SK-N-SH treated with all-trans-retinoic acid at 6 μM for 48 hours (cell line): Measurements from ENCODE around the gene TAPBP.

ENCODE experiments used
- ARNTL ChIP-seq: fragments of 450-650 bp; formaldehyde crosslinking; IDR thresholded peaks from 2 replicates; pipeline ENCODE4 v1.5.0; 2020; ENCODE audit warnings: low read depth, mild to moderate bottlenecking, moderate library complexity, borderline replicate concordance
- OSR1 ChIP-seq: fragments of 250-450 bp; sonication (Bioruptor Pico); IDR thresholded peaks from 2 replicates; pipeline ENCODE4 v1.8.0; 2022; ENCODE audit warnings: moderate library complexity, mild to moderate bottlenecking, inconsistent platforms
- RARB ChIP-seq: fragments of 250-450 bp; sonication (Bioruptor Pico); IDR thresholded peaks from 2 replicates; pipeline ENCODE4 v1.8.0; 2021; ENCODE audit warnings: mild to moderate bottlenecking, moderate library complexity
- SNAI2 ChIP-seq: fragments of 250-450 bp; sonication (Bioruptor Pico); IDR thresholded peaks from 2 replicates; pipeline ENCODE4 v1.5.0; 2020; ENCODE audit warnings: mild to moderate bottlenecking, moderate library complexity
- TCF4 ChIP-seq: fragments of 250-450 bp; sonication (Bioruptor Pico); IDR thresholded peaks from 2 replicates; pipeline ENCODE4 v1.8.0; 2021; ENCODE audit warnings: mild to moderate bottlenecking, moderate library complexity, borderline replicate concordance
- TOX ChIP-seq: fragments of 250-450 bp; sonication (Bioruptor Pico); IDR thresholded peaks from 2 replicates; pipeline ENCODE4 v1.8.0; 2021; ENCODE audit warnings: mild to moderate bottlenecking, moderate library complexity, borderline replicate concordance
- ZFP30 ChIP-seq: fragments of 450-650 bp; formaldehyde crosslinking; IDR thresholded peaks from 2 replicates; pipeline ENCODE4 v1.5.0; 2022; ENCODE audit warnings: mild to moderate bottlenecking, moderate library complexity
- TF ChIP-seq, protein P1 (sequence below): fragments of 250-450 bp; sonication (Bioruptor Pico); IDR thresholded peaks from 2 replicates; pipeline ENCODE4 v1.8.0; 2020; ENCODE audit warnings: mild to moderate bottlenecking, moderate library complexity, borderline replicate concordance
- TF ChIP-seq, protein P2 (sequence below): fragments of 250-450 bp; sonication (Bioruptor Pico); IDR thresholded peaks from 2 replicates; pipeline ENCODE4 v1.8.0; 2021; ENCODE audit warnings: low read depth, mild to moderate bottlenecking, moderate library complexity, borderline replicate concordance
- TF ChIP-seq, protein P3 (sequence below): fragments of 250-450 bp; sonication (Bioruptor Pico); IDR thresholded peaks from 2 replicates; pipeline ENCODE4 v1.5.1; 2021; ENCODE audit warnings: mild to moderate bottlenecking, moderate library complexity

DNA sequence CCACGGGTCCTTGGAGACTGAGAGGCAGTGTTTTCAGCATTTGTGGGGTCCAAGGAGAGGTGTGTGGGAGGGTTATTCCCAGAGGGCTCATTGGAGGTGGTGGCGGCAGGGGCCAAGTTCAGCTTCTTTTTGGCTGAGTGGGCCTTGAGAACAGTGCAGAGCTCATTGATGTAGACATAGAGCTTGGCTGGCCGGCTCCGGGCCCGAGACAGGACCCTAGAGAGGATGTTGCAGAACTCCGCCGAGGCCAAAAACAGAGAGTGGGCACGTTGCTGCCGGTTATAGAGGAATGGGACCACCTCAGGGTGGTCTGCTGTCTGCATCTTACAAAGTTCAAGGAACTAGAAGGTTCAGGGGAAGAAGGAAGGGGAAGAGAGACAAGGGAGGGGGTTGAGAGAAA is 7.3 kb upstream of the TAPBP start:
- TF ChIP-seq ZFP30 (CRISPR knock-in tag) (no peak), TOX (CRISPR knock-in tag) (no peak), ARNTL (CRISPR knock-in tag) (no peak), TCF4 (CRISPR knock-in tag) (no peak), OSR1 (CRISPR knock-in tag) (no peak), RARB (CRISPR knock-in tag) (no peak), SNAI2 (CRISPR knock-in tag) (no peak)
- TF ChIP-seq, protein P1, sequence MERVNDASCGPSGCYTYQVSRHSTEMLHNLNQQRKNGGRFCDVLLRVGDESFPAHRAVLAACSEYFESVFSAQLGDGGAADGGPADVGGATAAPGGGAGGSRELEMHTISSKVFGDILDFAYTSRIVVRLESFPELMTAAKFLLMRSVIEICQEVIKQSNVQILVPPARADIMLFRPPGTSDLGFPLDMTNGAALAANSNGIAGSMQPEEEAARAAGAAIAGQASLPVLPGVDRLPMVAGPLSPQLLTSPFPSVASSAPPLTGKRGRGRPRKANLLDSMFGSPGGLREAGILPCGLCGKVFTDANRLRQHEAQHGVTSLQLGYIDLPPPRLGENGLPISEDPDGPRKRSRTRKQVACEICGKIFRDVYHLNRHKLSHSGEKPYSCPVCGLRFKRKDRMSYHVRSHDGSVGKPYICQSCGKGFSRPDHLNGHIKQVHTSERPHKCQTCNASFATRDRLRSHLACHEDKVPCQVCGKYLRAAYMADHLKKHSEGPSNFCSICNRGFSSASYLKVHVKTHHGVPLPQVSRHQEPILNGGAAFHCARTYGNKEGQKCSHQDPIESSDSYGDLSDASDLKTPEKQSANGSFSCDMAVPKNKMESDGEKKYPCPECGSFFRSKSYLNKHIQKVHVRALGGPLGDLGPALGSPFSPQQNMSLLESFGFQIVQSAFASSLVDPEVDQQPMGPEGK (CRISPR knock-in tag) = no peak
- TF ChIP-seq, protein P2, sequence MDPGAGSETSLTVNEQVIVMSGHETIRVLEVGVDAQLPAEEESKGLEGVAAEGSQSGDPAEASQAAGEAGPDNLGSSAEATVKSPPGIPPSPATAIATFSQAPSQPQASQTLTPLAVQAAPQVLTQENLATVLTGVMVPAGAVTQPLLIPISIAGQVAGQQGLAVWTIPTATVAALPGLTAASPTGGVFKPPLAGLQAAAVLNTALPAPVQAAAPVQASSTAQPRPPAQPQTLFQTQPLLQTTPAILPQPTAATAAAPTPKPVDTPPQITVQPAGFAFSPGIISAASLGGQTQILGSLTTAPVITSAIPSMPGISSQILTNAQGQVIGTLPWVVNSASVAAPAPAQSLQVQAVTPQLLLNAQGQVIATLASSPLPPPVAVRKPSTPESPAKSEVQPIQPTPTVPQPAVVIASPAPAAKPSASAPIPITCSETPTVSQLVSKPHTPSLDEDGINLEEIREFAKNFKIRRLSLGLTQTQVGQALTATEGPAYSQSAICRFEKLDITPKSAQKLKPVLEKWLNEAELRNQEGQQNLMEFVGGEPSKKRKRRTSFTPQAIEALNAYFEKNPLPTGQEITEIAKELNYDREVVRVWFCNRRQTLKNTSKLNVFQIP (CRISPR knock-in tag) = no peak
- TF ChIP-seq, protein P3, sequence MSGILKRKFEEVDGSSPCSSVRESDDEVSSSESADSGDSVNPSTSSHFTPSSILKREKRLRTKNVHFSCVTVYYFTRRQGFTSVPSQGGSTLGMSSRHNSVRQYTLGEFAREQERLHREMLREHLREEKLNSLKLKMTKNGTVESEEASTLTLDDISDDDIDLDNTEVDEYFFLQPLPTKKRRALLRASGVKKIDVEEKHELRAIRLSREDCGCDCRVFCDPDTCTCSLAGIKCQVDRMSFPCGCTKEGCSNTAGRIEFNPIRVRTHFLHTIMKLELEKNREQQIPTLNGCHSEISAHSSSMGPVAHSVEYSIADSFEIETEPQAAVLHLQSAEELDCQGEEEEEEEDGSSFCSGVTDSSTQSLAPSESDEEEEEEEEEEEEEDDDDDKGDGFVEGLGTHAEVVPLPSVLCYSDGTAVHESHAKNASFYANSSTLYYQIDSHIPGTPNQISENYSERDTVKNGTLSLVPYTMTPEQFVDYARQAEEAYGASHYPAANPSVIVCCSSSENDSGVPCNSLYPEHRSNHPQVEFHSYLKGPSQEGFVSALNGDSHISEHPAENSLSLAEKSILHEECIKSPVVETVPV (CRISPR knock-in tag) = no peak
